GM18861 (cell line): Measurements from ENCODE around the gene STARD13.

Source experiments
- ATAC-seq: cut with Tn5 transposase; IDR thresholded peaks from one replicate; pipeline ENCODE4 v1.9.1; 2021; ENCODE audit not compliant: unreplicated experiment

The STARD13 gene

DNA sequence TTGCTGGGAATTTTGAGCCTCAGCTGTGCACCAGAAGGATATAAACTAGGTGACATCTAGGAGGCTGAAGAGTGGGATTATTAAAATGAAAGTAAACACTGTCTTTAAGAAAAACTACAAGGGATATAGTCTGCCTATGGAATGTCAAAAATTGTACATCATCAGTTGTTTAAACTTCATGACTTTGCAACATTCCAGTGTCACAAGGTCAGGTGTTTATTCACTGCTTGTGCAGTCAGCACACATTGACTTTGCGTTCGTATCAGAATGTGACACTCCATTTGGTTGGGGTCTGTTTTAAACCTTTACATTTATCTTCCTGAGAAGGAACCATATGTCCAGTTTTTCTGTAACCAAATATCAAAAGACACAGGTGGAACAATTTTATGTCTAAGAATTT lies 183.7 kb downstream of the STARD13 start:
- ATAC-seq, result no peak

DNA sequence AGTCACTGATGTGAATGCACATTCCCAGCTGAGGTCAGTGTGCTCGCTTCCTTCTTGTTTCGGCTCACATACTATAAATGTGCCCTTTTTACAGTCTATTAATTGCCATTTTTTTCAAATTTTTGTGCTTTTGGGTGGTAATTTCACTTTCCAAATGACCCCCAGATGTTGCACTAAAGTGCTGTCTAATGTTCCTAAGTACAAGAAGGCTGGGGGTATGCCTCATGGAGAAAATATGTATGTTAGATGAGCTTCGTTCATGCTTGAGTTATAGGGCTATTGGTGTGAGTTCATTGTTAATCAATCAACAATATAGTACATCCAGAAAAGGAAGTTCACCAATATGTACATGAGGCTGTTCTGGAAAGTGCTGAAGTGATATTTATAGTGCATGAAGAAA lies 184.7 kb downstream of the STARD13 start:
- no peak for ATAC-seq

- ATAC-seq, result no peak
Measured at GRCh38 chr13:33099860-33100259, 185.7 kb downstream of the STARD13 start.

DNA sequence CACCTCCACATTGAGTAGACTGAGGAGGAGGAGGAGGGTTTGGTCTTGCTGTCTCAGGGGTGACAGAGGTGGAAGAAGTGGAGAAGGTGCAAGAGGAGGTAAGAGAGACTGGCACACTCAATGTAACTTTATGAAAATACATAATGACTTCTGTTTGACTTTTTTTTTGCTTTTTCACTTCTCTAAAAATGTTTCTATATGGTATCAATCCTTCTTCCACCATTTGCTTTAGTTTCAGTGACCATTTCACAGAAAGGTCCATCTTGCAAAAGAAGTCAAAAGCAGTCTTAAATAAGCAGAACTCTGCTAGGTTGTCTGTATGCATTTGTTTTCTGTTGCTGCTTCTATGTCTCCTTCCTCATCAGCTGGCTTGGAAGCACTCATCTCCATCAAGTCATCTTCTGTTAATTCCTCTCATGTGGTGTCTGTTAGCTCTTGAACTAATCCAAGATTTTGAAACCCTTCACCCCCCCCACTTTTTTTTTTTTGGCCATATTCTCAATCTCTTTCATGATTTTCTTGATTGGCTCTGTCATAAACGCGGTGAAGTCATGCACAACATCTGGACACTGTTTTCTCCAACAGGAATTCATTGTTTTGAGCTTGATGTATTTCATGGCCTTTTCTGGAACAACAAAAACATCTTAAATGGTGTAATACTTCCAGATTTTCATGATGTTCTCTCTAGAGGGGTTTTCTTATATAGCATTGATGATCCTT lies 188.5 kb downstream of the STARD13 start:
- no peak for ATAC-seq

GRCh38 chr13:33092073-33092987 lies 193.2 kb downstream of the STARD13 start:
- ATAC-seq, result no peak

DNA sequence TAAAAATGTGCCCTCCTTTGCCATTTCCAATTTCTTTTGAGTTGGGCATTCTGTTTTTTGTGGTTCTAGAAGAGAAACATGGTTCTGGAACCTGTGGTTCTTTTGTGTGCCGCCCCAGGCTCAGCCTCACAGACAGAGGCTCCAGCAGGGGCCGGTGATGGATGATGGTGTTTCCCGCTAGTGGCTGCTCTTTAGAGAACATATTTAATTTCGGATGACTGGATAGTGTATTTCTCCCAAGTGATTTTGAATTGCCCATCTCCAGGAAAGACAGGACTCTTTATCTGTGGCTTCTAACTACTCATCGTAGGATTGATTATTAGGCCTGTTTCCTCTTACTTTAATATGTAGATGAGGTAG lies 194.2 kb downstream of the STARD13 start:
- no peak for ATAC-seq

DNA sequence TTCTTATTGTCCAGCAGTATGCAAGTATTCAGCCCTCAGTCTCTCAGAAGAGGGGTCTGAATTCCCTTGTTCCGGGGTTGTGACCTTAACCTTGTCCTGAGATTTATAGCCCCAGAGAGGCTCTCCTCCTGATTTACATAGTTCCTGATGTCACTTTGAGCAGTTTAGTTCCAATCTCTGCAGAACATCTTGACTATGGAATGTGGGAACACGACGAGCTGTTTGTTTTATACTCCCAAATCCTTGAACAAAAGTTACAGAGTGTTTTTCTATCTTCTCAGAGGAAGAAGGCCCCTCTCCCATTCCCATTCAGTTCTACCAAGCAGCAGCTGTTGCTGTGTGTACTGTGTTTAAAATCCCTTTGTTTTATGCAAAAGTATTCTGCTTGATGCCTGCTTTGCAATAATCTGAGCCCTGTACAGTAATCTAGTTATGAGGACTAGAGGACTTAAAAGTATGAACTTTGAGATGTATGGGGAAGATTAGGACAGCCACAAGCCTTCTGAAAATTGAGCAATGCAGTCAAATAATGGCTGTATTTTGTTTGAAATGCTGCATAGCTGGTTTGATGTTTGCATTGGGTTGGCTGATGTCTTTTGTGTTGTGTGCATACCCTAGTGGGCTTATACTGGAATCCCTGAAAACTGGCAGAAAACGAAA lies 194.7 kb downstream of the STARD13 start:
- ATAC-seq, result no peak

GRCh38 chr13:33089311-33089710 lies 196.2 kb downstream of the STARD13 start:
- ATAC-seq, result no peak

- ATAC-seq, result no peak
Measured at GRCh38 chr13:33087790-33088189, 197.8 kb downstream of the STARD13 start.

GRCh38 chr13:33087091-33087490 lies 198.5 kb downstream of the STARD13 start:
- no peak for ATAC-seq

- no peak for ATAC-seq
Measured at GRCh38 chr13:33083054-33083453, 202.5 kb downstream of the STARD13 start.

DNA sequence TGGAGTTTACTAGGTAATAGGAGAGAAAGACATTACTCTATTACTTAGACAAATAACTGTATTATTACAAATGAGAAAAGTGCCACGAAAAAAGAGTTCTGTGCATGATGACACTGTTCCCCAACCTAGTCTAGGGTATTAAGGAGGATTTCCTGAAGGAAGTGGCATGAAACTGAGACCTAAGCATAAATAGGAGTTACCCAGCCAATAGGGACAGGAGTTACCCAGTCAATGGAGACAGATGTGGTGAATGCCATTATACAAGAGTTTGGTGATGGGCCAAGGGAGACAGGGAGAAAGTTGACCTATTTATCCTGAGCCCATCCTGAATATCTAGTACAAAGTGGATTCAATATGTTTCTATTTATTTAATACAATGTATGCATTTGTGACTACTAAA lies 203.9 kb downstream of the STARD13 start:
- no peak for ATAC-seq

DNA sequence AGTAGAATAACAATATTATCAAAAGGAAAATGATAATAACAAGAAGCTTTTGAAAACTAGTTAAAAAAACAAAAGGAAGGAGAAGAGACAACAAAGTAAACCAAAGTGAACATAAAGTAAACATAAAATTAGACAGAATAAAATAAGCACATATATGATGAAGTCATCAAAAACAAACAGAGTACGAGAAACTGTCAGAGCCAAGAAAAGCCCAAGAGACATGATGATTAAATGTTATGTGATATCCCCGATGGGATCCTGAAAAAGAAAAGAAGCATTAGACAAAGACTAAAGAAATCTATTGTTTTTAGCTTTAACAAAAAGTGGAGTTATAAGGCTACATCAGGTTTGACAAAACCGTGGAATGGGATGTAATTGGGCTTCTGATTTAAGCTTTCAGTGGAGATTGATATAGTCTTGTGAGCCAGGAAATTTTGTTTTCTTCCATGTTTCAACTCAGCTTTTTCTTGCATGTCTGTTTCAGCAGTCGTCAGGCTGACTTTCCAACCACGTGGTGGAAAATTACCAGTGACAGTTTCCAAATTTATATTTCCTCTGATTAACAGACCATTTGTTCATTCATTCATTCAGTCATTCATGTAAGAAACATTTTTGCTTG lies 204.5 kb downstream of the STARD13 start:
- no peak for ATAC-seq

GRCh38 chr13:33079960-33080359 lies 205.6 kb downstream of the STARD13 start:
- ATAC-seq, result no peak

DNA sequence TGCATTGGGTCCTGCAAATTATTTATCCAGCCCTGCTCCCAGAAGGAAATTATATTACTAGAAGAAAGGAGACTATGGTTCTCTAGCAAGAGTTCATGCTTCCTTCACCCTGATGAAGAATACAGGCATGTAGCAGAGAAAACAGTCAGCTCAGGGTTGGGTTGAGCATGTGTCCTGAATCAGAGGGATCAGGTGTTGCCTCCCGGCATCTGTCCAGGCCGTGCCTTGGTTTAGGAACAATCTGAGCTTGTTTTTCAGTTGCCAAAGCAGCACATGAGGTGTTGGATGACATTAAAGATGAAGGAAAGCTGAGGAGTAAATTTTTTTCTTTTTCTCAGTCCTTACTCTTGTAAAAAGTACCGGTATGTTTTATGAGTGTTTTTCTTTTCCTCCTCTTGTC lies 207.3 kb downstream of the STARD13 start:
- no peak for ATAC-seq

- ATAC-seq, result no peak
Measured at GRCh38 chr13:33076001-33076992, 209.3 kb downstream of the STARD13 start.

DNA sequence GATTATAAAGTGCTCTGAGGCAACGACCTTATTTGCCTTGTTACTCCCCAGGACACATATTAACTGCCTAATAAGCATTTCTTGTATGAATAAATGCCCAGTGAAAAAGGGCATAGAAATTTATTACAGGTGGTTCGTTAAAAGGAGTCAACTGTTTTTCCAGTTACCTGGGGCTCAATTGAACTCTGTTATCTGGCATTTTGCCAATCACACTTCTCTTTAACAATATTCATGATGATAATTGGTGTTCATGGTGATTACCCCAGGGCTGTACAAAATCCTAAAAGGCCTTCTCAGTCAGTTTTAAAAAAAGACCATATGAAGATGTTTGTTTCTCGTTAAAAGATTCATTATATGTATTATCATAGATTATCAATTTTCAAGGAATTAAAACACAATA lies 212.2 kb downstream of the STARD13 start:
- no peak for ATAC-seq

DNA sequence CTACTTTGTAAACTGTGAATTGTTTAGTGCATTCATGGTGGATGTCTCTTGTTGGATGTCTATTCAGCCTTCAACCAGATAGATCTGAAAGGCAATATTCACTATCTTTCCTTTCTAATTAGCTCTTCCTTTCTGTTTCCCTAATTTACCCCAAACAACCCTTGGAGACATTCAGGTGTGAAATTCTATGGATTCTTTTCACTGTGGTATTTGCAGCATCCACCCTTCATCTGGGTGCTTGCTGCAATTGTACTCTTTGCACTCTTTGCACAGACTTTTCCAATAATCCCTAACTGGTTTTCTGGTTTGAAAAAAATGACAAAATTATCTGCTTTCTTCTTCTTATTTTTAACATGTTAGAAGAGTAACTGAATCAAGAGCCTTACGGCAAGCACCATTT lies 212.8 kb downstream of the STARD13 start:
- no peak for ATAC-seq

GRCh38 chr13:33072282-33072681 lies 213.3 kb downstream of the STARD13 start:
- no peak for ATAC-seq

DNA sequence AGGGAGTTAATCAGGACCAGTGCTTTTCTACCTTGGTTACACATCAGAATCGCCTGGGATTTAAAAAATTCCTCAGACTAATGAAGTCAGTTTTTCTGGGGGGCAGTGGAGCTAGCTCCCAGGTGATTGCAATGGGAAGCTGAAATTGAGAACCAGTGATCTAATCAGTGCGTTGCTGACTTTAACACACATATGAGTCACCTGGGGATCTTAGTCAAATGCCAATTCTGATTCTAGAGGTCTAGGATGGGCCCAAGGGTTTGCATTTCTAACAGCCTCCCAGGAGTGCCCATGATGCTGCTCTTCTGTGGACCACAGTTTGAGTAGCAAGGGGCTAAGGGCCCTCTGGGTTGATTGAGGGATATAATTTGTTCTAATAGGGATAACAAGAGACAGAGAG lies 214.8 kb downstream of the STARD13 start:
- no peak for ATAC-seq
